Measurements from ENCODE around the gene VWA3A.
"Not testable (repeated sequence)": the region's sequence is repeated elsewhere in the genome, so short reads cannot be mapped to it uniquely, and the experiment has no call there.

VWA3A gene

DNA sequence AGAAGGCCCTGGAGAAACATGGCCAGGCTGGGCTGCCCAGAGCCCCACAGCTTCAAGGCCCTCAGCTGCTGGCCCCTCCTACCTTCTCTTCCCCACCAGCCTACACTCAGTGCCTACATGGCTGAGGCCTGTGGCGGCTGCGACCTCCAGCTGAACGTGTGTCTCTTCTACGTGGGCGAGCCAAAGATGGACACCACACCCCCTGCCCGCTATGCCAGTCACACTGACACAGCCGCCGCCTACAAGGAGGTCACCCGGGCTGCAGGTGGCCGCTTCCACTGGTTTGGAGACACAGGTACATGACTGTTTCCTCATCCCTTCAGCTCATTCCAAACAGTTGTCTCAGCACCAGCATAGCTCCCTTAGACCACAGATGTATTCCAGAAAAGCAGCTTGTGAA lies 40.5 kb downstream of the VWA3A start:
- DNase-seq (ENCODE audit: low spot score): no peak

DNA sequence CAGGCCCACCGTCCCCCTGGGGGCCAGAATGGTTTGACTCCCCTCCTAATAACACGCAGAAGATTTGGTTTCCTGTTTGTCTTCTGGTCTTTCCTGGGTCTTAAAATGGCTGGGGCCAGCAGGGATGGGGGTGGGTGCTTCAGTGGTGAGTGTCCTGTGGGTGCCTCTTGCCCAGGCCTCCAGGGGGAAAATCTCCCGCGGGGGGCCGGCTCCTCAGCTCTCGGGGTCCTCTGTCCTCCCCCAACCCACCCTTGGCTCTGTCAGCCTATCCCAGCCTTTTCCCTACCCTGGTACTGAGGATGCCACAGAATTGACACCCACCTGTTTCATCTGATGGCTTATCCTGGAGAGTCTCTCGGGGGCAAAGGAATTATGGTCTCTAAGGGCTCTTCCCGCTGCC lies 46.1 kb downstream of the VWA3A start:
- no peak for DNase-seq (ENCODE audit: low spot score)

DNA sequence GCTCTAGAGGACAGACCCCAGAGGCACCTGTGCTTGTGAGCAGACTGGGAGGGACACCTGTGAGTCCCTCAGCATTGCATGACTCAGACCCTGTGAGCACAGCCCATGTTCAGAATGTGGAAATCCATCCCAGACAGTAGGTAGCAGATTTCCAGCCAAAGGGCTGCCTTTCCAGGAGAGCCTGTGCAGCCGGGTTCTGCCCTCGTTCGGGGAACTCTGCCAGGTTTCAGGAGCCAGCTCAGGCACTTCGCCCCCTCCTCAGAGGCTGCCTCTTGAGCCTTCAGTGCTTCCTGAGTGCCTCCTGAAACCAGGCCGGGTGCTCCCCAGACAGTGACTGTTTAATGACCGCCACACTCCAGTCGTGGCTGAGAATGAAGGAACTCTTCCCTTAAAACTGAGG lies 46.7 kb downstream of the VWA3A start:
- no peak for DNase-seq (ENCODE audit: low spot score)

DNA sequence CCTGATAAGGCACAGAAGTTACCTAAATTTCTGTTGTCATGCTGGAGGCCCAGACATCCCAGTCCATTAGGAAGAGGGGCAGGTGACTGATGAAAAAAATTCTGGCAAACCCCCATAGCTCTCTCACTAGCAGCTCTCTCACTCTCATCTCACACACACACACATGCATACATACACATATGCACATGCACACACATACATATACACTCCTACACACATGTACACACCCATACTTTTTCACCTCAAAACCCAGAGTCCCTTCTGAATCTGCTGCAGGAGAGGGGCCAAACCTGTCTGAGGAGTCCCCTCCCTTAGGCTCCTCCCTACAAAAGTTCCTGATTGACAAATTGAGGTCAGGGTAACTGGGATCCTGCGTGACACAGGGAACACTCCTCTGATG lies 47.4 kb downstream of the VWA3A start:
- no peak for DNase-seq (ENCODE audit: low spot score)

DNA sequence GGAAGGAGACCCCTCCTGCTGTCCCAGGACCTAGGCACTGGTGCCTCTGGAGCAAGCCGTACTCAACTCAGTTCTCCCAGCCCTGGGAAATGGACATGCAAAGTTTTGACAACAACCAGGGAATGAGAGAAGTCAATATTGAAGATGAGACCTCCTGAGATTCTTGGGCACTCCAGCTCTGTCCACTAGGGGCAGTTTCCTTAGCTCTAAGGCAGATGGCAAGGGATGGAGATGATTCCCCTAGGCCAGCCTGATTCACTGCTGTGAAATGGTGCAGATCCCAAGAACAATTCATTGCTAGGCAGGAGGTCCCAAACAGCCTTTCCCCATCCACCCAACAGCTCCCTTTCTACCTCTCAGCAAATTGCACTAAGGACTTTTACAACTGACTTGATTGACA lies 49.4 kb downstream of the VWA3A start:
- no peak for DNase-seq (ENCODE audit: low spot score)

DNA sequence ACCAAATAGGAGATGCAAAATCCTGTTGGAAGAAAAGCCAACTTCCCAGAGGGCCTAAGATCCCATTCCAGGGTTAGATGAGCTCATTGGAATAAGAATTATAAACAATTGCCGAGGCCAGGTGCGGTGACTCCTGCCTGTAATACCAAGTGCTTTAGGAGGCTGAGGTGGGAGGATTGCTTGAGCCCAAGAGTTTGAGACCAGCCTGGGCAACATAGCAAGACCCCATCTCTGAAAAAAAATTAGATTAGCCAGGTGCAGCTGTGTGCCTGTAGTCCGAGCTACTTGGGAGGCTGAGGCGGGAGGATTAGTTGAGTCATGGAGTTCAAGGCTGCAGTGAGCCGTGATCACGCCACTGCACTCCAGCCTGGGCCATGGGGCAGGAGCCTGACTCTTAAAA lies 52.2 kb downstream of the VWA3A start:
- no peak for DNase-seq (ENCODE audit: low spot score)

DNA sequence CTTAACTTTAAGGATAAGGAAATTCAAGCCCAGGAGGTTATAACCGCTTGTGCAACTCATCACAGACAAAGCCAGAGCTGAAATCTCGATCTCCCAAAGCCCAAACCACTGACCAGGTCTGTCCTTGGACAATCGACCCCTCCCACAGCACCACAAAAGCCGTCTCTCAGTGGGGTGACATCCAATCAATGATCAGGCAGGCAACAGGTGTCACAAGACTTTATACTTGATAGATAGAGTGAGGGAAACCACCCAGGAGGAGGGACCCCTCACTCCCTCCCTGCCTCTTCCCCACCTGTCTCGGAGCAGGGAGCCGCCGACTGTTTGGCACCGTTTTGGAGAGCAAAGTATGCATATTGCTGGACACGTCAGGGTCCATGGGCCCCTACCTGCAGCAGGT lies 55.5 kb downstream of the VWA3A start:
- no peak for DNase-seq (ENCODE audit: low spot score)

DNA sequence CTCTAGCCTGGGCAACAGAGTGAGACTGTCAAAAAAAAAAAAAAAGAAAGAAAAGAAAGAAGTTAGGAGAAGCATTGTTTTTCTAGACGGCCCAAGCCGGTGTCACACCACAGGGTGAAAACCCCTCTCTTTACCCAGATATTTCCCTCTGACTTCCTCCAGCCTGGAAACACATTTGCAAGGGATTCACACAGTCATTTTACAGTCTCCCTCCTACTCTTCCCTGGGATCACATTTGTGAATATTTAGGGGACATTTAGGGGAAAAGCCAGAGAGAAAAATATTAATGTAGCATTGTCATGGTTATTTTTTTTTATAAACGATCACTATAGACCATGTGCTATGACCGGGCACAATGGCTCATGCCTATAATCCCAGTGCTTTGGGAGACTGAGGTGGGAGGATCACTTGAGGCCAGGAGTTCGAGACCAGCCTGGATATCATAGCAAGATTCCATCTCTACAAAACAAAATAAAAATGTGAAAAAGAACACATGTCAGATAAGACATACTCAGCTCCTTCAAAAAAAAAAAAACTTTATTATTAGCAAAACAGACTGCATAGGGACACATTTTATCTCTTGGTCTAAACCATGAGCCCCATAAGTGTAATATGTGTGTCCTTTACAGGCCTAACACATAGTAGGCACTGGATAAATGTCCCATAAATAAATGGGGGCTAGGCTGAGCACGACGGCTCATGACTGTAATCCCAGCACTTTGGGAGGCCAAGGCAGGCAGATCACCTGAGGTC lies 59.1 kb downstream of the VWA3A start:
- no peak for DNase-seq (ENCODE audit: low spot score)

DNA sequence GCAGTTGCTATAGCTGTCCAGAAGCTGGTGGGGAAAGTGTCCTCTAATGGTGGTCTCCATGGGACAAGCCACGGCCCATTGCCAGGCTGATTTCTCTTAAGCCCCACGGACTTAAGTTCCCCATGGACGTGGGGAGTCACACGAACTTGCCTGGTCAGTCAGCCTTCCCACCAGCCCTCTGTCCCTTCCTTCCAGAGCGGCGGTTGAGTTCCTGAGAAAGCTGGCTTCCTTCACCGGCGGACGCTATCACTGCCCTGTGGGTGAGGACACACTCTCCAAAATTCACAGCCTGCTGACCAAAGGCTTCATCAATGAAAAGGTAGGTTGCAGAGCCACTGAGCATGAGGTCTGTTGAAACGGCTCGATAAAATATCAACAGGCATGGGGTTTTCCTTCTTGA lies 60.0 kb downstream of the VWA3A start:
- no peak for DNase-seq (ENCODE audit: low spot score)

DNA sequence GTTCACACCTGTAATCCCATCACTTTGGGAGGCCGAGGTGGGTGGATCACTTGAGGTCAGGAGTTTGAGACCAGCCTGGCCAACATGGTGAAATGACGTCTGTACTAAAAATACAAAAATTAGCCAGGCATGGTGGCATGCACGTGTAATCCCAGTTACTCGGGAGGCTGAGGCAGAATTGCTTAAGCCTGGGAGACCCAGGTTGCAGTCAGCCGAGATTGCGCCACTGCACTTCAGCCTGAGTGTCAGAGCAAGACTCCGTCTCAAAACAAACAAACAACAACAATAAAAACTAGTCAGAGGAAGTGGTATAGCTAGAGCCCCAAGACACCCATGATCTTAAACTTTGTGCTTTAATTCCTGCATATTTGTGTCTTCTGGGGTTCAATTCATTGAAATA lies 60.7 kb downstream of the VWA3A start:
- not testable (repeated sequence) for DNase-seq (ENCODE audit: low spot score)

DNA sequence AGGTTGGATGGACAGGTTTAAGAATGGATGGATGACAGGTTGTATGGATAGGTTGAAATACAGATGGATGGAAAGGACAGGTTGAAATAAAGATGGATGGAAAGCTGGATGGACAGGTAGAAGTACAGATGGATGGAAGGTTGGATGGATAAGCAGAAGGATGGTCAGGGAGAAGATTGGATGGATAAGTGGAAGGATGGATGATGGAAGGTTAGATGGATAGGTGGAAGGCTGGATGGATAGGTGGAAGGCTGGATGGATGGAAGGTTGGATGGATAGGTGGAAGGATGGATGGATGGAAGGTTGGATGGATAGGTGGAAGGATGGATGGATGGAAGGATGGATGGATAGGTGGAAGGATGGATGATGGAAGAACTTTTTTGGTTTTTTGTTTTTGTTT lies 69.1 kb downstream of the VWA3A start:
- DNase-seq (ENCODE audit: low spot score): no peak

DNA sequence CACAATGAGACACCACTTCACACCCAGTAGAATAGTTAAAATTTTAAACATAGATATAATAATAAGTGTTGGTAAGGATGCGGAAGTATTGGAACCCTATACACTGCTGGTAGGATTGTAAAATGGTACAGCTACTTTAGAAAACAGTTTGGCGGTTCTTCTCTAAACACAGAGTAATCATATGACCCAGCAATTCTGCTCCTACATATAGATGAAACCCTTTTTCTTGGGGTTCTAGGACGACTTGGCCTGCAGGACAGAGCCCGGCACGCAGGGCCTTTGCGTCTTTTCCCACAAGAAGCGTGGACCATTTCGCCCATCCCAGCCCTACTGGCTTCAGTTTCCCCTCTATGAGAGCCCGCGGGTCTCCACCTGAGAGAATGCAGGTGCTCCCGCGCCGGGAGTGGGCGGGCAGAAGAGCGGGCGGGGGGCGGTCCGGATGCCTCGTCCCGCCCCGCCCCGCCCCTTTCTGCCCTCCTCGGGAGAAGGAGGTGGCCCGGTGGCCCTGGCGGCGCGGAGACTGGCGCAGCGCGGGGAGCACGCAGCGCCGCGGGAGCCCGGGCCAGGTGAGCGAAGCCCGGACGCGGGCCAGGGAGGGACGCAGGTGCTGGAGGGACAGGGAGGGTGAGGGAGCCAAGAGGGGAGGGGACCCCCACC lies 69.8 kb downstream of the VWA3A start, which contains the start of gene SDR42E2:
SDR42E2 (plus strand) TSS at position 508 of the 657 bp plus-strand sequence. CDS start 3,077 bp downstream, outside the sequence.
- no peak for DNase-seq (ENCODE audit: low spot score)

DNA sequence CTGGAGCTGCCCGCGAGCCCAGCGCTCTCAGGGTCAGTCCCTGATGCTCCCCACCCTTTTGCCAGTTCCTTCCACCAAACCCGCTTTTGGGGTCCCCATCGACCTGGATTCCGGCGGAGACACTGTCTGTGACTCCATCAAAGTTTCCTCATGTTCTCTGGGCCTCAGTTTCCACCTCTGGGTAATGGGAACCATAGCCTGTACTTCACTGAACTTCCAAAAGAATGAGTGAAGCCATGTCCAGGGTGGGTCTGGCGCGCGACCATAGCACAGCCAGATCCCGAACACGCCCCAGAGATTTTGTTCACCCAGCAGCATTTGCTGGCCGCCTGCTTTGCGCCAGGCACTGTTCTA lies 70.3 kb downstream of the VWA3A start:
- no peak for DNase-seq (ENCODE audit: low spot score)

DNA sequence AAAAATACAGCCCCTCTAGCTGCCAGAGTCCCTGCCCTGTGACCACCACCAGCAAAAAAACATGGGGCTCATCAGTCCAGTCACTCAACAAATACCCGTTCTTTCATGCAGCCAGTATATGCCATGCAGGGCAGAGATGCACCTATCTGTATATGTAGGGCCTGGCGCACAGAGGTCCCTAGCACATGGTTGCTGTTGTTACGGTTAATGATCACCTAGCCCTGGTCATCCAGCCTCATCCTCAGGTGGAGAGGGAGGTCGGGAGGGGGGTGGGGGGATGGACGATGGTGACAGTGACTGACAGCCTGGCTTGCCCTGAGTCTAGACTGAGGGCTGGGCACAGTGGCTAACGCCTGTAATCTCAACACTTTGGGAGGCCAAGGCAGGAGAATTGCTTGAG lies 71.5 kb downstream of the VWA3A start:
- DNase-seq (ENCODE audit: low spot score): no peak

DNA sequence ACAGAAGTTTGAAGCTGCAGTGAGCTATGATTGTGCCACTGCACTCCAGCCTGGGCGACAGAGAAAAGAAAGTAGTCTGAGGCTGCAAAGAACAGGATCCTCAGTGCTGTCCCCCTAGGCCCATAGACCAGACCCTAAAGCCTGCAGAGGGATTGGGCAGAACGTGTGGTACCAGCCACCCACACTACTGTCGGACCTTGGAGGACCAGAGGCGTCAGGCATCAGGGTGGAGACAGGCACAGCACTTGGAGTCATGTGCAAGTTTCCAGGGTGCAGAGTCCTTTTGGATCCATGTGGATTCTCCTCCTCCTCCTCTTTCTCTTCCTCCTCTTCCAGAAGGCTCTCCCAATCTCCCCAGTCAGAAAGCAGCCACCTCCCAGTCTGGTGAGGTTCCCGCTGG lies 72.1 kb downstream of the VWA3A start:
- DNase-seq (ENCODE audit: low spot score): no peak

DNA sequence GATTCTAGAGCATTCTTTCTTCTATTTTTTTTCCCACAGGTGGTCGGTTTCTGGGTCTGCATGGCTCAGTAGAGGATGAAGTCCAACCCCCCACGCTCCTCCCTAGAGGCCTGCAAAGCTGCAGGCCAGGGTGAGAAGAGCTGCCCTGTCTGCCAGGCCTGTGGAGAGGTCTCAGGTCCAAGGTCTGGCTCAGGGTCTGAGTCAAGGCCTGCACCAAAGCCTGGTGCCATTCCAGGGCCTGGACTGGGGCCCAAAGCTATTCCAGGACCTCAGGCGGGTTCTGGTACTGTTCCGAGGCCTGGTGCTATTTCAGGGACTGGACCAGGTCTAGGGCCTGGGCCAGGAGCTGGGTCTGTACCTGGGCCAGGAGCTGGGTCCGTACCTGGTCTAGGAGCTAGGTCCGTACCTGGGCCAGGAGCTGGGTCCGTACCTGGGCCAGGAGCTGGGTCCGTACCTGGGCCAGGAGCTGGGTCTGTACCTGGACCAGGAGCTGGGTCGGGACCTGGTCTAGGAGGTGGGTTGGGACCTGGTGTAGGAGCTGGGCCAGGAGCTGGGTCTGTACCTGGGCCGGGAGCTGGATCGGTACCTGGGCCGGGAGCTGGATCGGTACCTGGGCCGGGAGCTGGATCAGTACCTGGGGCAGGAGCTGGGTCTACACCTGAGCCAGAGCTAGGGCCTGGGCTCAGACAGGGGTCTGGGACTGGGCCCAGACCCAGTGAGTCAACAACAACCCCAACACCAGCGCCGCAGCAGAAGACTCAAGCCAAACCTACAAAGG lies 73.4 kb downstream of the VWA3A start:
- no peak for DNase-seq (ENCODE audit: low spot score)

DNA sequence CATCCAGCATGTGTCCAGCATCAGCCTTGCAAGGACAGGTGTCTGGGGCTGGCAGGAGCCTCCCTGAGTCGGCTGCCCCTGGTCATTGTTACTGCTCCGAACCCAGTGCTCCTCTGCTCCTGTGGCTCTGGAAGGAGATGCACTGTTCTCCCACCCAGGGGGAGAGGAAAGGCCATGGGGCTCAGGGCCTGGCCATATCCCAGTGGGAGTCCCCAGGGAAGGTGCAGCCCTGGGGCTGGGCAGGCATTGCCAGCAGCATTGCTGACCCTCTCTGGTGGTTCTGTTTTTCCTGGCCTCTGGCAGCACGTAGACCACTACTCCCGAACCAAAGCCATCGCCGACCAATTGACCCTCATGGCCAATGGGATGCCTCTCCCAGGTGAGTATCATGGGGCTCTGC lies 79.6 kb downstream of the VWA3A start:
- DNase-seq (ENCODE audit: low spot score): no peak

DNA sequence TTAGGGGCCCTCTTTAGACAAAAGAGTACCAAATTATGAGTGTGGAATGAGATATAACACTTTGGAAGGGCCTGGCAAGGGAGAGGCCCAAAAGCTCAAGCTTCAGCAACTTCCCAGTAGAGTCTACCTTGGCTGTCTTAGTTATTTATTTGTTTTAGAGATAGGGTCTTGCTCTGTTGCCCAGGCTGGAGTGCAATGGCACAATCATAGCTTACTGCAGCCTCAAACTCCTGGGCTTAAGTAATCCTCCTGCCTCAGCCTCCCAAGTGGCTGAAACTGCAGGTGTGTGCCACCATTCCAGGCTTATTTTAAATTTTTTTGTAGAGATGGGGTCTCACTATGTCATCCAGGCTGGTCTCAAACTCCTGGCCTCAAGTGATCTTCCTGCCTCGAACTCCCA lies 80.3 kb downstream of the VWA3A start:
- DNase-seq (ENCODE audit: low spot score): not testable (repeated sequence)

DNA sequence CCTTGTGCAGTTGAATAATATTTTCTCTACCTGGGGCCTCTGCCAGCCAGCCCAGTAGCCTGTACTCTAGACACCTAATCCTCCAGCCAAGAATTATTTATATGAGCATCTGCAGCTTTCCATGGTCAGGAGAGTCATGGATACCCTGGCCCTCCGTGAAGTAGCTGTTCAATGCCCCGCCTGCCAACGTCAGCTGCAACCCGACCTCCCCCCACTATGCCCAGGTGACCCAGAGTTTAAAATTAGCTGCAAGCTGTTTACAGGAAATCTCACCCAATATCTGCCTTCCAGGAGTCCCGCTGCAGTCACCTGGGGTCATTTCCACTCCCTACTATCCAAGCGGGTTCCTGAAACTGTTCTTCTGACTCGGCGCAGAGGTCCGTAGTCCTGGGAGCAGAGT lies 82.3 kb downstream of the VWA3A start:
- DNase-seq (ENCODE audit: low spot score): no peak

DNA sequence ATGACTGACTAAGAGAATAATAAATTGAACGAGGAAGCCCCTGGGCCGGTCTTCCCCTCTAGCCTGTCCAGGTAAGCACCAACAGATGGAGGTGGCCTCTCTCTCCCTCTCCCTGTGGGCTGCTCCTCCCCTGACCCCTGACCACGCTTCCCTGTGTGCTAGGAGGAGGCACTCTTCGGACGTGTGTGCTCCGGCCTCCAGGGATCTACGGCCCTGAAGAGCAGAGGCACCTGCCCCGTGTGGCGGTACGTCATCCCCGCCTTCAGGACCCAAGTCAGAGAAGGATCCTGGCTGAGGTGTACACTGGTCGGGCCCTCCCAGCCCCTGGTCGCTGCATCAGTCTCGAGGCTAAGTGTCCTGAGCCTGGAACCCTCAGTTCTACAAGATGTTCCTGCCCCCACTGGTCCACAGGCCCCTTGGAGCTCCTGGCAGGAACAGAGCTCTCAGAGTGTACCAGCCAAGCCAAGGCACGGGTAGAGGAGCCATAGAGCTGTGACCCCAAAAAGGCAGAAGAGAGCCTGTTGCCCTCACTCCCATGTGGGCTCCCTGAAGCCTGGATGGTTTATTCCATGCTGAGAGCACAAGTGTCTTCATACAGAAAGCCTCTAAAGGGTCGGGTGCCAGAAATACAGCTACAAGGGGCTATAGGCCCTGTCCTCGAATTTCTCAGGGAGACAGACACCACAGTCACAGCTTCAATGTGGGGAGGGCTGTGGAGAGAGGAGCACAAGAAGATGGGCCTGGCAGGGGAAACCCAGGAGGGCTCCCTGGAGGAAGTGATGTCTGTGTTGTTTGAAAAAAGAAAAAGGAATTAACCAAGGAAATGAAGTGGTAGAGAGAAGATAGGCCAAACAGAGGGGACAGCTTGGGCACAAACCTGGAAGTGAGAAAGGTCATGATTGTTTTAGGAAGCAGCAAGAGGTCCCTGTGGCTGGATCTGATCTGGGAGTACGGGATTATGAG lies 85.9 kb downstream of the VWA3A start:
- no peak for DNase-seq (ENCODE audit: low spot score)

DNA sequence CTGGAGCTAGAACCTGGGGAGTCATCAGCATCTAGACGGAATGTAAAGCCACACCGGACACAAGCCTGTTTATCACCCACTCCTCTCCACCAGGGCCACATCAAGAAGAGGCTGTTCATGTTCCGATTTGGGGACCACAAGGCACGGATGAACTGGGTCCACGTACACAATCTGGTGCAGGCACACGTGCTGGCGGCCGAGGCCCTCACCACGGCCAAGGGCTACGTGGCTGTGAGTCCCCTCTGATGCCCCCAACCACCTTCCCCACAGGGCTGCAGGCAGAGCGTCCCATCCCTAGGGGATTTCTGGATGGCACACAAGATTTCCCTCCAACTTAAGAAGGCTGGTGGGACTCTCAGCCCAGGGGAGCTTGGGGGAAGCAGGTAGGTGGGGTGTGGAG lies 89.1 kb downstream of the VWA3A start:
- DNase-seq (ENCODE audit: low spot score): no peak

DNA sequence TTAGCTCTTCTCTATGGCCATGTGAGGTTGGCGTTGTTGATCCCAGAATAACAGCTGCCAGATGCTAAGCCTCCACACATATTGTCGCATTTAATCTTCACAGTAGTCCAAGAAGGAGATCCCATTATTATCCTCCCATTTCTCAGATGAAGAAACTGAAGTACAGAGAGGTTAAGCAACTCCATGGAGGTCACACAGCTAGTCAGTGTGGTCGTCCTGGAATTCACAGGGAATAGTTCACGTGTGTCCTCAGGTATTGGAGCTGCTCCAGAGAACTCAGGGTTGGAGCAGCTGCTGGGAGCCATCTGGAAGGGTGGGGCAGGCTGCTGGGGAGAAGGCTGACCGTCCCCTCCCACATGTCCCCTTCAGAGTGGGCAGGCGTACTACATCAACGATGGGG lies 89.5 kb downstream of the VWA3A start:
- no peak for DNase-seq (ENCODE audit: low spot score)

Measured in left forelimb (tissue), 1 donor.